HUES64 (cell line): Measurements from ENCODE around the gene ING2.
A peak's percentile ranks its signal among the peaks of the same experiment; 100 is the strongest.

ENCODE experiments used
- H3K27ac ChIP-seq: 2 replicates; pipeline ENCODE4 v1.7.0; 2013; ENCODE audit warnings: low read depth, low read length, inconsistent platforms
- H3K27me3 ChIP-seq: 2 replicates; pipeline ENCODE4 v1.6.1; 2013; ENCODE audit warnings: mild to moderate bottlenecking, low read length; ENCODE audit not compliant: insufficient read depth
- H3K36me3 ChIP-seq: 2 replicates; pipeline ENCODE4 v1.6.1; 2013; ENCODE audit warnings: mild to moderate bottlenecking, low read length; ENCODE audit not compliant: insufficient read depth
- H3K4me1 ChIP-seq: 2 replicates; pipeline ENCODE4 v1.6.1; 2013; ENCODE audit warnings: mild to moderate bottlenecking, low read length, moderate library complexity; ENCODE audit not compliant: insufficient read depth
- H3K4me3 ChIP-seq: 2 replicates; pipeline ENCODE4 v1.5.1; 2013; ENCODE audit warnings: mild to moderate bottlenecking, low read length, moderate library complexity
- H3K9ac ChIP-seq: 2 replicates; pipeline ENCODE4 v1.6.1; 2013; ENCODE audit warnings: mild to moderate bottlenecking, low read depth, low read length
- H3K9me3 ChIP-seq: 2 replicates; pipeline ENCODE4 v1.6.1; 2013; ENCODE audit warnings: low read depth, low read length; ENCODE audit not compliant: insufficient read depth
- WGBS: fragments of 150-250, 120-280 bp; methylation state at CpG from one replicate; pipeline ENCODE4 v1.1.7; 2013; ENCODE audit warnings: missing lambda C conversion rate; 5-methylcytosine and 5-hydroxymethylcytosine counted together

The ING2 gene

DNA sequence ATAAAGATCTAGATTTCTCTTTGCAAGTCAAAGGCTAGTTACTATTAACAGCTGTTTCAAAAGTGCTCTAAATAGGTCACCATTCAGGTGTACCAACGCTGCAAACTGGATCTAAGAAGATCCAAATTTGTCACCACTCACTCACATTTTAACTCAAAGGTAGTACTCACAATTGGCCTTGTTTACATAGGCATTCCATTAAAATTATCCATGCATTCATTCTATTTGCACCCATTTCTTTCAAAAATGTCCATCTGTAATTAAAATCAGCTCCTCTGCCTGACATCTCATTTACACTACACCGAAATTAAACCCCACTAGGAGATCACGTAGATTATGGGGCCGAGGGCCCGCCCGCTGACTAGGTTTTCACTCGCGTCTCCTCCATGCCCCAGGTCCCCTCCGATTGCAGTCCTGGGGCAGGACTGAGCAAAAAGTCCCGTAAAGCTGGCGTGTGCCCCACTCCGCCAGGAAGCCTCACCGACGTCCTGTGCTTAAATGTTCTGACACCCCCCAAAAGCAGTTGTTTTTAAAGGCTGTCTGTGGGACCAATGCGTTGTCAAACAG, 1.3 kb upstream of the ING2 start:
- Histone ChIP-seq H3K9me3 (no peaks in the 10 kb centered on the region), H3K4me1 (peaks cover 14% of the 10 kb centered on the region), H3K9ac (peak overlapping the region; percentile 94), H3K27me3 (no peaks in the 10 kb centered on the region), H3K27ac (peak overlapping the region; percentile 99), H3K4me3 (peak overlapping the region; percentile 86), H3K36me3 (no peaks in the 10 kb centered on the region)
- under 1% methylated on average over 15 of the region's 15 CpGs for WGBS

DNA sequence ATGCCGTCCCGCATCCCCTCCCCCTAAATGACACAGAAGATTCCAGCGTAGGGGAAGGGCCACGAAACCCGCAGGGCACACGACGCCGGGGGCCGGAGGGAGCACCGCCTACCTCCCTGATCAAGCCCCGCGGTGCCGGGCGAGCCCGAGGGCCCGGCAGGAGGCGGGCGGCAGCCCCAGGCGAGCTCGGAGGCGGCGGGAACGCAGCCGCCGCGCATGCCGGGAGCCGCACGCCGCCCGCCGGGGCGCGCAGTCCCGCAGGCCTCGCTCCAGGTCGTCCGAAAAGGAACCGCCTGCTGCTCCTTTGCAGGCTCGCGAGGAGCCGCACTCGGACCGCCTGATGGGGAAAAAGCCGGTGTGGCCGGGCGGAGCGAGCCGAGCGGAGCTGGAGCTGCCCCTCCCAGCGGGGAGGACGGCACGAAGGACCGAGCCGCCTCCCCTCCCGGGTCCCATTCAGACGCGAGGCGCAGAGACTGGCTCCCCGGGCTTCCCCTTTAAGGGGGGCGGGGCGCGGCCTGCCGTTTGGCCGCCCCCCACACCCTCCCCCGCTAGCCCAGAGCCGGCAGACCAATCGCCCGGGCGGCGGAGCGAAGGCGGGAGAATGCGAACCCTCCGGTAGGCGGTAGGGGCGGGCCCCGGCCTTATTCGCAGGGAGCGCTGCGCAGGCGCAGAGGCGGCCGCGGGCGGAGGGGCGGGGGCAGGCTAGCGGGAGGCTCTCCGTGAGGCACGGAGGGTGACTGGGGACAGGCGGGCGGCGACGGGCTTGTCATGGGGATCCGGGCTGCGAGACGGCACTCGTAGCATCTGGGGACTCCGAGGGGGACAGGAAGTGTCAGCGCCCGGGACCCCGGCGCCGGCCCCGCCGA, 561 bp upstream of the ING2 start:
- Histone ChIP-seq H3K27ac (peak overlapping the region; percentile 99), H3K36me3 (no peaks in the 10 kb centered on the region), H3K4me1 (peaks cover 14% of the 10 kb centered on the region), H3K27me3 (no peaks in the 10 kb centered on the region), H3K9ac (peak overlapping the region; percentile 94), H3K4me3 (peak overlapping the region; percentile 86), H3K9me3 (no peaks in the 10 kb centered on the region)
- WGBS = under 1% methylated on average over 106 of the region's 106 CpGs

DNA sequence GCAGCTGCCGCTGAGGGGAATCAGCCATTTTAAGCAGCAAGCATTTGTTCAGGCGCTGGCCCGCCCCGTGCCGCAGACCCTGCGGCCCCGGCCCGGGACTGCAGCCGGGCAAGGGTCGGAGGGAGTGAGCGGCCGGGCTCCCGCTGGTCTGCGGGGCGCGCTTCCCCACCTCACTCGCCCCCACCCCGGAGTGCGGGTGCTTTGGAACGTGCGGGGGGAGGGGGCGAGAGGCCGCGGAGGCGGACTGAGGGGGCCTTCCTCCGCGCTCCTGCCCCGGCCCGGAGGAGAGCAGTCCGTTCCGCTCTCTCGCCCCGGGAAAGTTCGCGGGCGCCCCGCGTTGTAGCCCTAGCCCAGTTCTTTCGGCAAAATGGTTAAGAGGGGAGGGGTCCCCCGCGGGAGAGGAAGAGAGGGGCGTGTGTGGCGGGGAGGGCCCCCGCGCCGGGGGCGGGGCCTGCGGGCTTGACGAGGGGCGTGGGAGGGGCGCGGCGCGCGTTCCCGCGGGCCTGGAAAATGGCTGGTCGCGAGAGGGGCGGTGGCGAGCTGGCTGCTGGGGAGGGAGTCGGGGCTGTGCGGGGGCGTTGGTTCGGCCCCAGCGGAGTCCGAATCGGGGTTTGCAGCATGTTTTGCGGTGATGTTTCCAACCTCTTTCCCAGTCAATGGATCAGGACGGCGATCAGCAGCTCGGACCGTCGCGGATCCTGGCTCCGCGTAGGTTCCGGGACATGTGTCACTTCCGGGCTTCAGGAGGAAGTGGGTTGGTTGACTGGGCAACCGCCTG, 942 bp downstream of the ING2 start:
- under 1% methylated on average over 80 of the region's 80 CpGs for WGBS
- Histone ChIP-seq H3K4me3 (peak overlapping the region; percentile 86), H3K36me3 (peaks cover 8% of the 10 kb centered on the region), H3K27me3 (no peaks in the 10 kb centered on the region), H3K9ac (peak overlapping the region; percentile 85), H3K27ac (peak overlapping the region; percentile 99), H3K4me1 (peaks cover 14% of the 10 kb centered on the region), H3K9me3 (no peaks in the 10 kb centered on the region)

DNA sequence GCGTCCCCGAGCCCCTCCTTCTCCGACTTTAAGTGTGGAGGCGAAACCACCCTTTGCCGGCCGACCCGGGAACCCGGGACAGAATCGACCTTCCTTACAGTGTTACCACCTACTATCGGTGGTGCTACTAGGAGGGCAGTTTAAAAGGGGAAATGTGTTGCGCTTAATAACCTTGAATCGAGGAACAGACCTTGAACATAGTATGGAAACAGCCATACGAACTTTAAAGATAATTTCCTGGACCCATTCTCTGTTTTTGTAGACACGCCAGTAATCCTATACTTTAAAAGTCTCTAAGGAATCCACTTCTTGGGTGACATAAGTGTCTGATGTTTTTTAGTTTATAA, 1.5 kb downstream of the ING2 start:
- peaks cover 14% of the 10 kb centered on the region for H3K4me1 ChIP-seq
- H3K27ac ChIP-seq = peak overlapping the region; percentile 99; the same call in 1 of the 2 replicates
- H3K27me3 ChIP-seq = no peaks in the 10 kb centered on the region
- H3K36me3 ChIP-seq = peaks cover 14% of the 10 kb centered on the region
- no peaks in the 10 kb centered on the region for H3K9me3 ChIP-seq
- 8% methylated on average over 10 of the region's 14 CpGs for WGBS
- H3K9ac ChIP-seq = peak overlapping the region; percentile 85; the same call in 1 of the 2 replicates
- peak overlapping the region; percentile 86 for H3K4me3 ChIP-seq

DNA sequence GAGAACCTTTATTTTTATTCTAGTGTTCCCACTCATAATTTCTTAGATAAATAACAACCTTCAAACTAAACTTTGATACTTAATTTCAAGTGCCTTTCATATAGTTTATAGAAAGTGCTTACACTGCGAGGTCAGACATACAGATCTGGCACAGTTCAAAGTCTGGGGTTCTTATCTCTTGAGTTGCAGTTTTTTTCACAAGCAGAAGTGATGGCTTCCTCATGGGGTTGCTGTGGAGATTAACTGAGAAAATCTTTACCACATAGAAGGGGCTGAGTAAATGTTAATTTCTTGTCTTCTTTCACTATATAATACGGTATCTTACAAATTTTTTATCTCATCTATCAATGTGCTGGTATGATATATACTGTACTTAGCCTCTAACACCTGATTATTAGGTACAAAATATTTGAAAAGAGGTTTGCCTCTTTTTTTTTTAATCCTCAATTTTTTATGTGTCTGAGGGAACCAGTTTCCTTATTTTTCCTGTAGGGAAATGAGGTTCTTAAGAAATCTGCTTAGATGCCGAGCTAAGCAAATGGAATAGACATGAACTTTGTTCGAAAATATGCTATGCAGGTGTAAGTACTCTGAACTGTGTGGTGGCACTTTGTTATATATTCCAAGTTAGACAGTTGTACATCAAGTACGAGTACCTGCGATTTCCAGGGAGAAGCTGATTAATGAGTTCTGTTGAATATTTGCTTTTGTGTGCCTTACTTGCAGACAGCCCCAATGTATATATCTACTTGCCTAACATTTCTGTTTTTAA, 3.3 kb downstream of the ING2 start:
- Histone ChIP-seq H3K4me3 (no peak overlapping the region), H3K9me3 (no peaks in the 10 kb centered on the region), H3K36me3 (peaks cover 28% of the 10 kb centered on the region), H3K9ac (no peak overlapping the region), H3K27me3 (no peaks in the 10 kb centered on the region), H3K27ac (no peak overlapping the region), H3K4me1 (peaks cover 3% of the 10 kb centered on the region; the same call in 1 of the 2 replicates)
- 94% methylated on average over 5 of the region's 6 CpGs for WGBS

DNA sequence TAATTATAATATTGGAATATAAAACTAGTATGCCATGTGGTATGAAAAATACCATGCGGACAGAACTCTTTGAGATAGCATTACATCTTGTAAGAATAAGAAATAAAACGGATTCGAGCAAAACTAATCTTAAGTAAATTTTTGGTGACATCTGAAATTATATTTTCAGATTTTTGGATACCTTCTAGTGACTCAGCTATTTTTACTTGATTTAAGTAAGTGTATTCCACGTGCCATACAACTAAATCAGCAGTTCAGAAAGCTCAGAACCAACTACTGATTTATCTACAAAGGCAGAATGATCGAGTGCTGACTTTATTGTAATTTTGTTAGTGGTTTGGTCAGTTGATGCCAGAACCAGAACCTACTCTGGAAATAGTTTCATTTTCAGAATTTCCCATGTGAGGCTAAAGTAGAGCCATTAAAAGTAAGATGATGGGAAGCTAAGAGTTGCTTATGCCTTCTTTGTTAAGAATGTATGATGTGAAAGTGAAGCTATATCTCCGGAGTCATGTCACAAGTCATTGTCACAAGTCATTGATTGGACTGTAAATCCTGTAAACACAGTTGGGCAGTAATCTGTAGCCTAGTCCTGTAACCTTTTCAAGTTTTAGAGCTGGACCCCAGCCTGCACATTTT, 4.0 kb downstream of the ING2 start:
- no peaks in the 10 kb centered on the region for H3K4me1 ChIP-seq
- H3K27me3 ChIP-seq = no peaks in the 10 kb centered on the region
- H3K27ac ChIP-seq = no peak overlapping the region
- no peaks in the 10 kb centered on the region for H3K9me3 ChIP-seq
- H3K4me3 ChIP-seq = no peak overlapping the region
- 99% methylated on average over 5 of the region's 6 CpGs for WGBS
- no peak overlapping the region for H3K9ac ChIP-seq
- H3K36me3 ChIP-seq = peaks cover 28% of the 10 kb centered on the region

DNA sequence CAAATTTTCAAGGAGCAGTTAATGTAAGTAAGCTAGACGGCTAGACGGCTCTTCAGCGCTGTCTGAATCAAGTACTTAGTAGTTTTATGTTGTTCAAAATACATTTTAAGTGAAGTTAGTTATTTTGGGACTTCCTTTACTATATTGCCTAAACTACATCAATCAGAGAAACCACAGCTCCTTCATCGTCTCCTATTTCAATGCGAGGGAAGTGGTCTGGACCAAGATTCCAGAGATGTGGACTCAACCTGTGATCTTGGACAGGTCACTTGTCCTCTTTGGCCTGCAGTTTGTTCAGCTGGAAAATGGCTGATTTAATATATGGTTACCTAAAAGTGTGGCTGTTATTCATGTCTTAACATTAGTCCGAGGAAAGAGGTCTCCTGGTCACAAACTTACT, 10.6 kb downstream of the ING2 start:
- 94% methylated on average over 6 of the region's 6 CpGs for WGBS
- Histone ChIP-seq H3K27ac (no peak overlapping the region), H3K4me1 (peaks cover 1% of the 10 kb centered on the region; the same call in 1 of the 2 replicates), H3K9ac (no peak overlapping the region), H3K36me3 (peaks cover 24% of the 10 kb centered on the region), H3K9me3 (no peaks in the 10 kb centered on the region), H3K27me3 (no peaks in the 10 kb centered on the region), H3K4me3 (no peak overlapping the region)

DNA sequence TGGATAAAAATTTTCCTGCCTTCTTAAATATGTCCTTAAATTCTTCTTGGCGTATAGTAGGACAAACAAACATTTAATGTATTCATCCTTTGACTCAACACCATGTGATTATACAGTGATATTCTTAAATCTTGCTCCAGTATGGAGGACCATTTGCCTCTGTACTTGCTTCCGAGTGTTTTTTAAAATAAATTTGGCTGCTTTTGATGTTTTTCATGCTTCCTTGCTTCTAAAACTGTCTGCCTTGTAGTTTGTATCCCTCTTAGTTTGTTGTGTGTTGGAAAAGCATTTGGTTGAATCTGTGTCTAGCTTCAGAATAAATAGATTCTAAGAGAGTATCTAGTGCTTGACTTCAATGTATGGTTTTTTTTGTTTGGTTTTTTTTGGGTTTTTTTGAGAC, 12.3 kb downstream of the ING2 start:
- H3K9me3 ChIP-seq = no peaks in the 10 kb centered on the region
- 97% methylated on average over 2 of the region's 2 CpGs for WGBS

DNA sequence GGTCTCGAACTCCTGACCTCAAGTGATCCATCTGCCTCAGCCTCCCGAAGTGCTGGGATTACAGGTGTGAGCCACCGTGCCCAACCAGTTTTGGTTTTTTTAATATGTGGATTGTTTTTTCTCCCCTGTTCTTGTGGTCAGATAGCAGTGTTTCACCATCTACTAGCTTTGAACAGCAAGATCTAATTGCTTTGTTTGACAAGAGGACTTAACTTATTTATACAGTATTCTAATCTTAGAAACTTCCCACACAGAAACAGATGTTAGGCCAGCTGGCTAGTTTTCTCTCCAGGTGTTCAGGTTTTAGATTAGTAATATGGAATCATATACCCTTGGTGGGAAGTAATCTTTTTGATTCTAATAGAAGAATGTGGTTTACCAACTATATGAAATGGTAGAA, 12.9 kb downstream of the ING2 start:
- 86% methylated on average over 3 of the region's 3 CpGs for WGBS
- H3K27me3 ChIP-seq = no peaks in the 10 kb centered on the region

More for the DNA sequence above, 12.3 kb downstream of the ING2 start:
- Histone ChIP-seq H3K4me3 (no peak overlapping the region), H3K4me1 (peaks cover 6% of the 10 kb centered on the region; the same call in 1 of the 2 replicates), H3K27me3 (no peaks in the 10 kb centered on the region), H3K27ac (no peak overlapping the region), H3K36me3 (peaks cover 6% of the 10 kb centered on the region; the same call in 1 of the 2 replicates), H3K9ac (no peak overlapping the region)

DNA sequence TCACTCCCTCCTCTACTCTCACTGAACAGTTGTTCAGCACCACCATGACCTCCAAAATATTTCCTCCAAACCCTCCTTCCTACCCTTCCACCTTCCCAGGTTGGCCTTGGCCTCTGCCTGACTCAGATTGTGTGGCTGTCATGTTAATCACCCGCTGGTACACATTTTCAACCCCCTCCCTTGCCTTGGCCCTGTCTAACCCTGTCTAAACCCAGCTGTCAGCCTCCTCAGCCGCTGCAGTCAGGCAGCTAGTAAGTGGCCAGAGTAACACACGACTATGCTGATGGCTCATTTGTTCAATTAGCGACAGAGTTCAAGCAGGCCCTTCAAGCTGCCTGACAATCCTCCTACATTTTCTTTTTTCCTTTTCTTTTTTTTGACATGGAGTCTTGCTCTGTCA, 18.0 kb downstream of the ING2 start:
- H3K27me3 ChIP-seq = no peaks in the 10 kb centered on the region
- H3K36me3 ChIP-seq = no peaks in the 10 kb centered on the region
- no peak overlapping the region for H3K27ac ChIP-seq
- no peaks in the 10 kb centered on the region for H3K9me3 ChIP-seq
- H3K9ac ChIP-seq = no peak overlapping the region
- H3K4me3 ChIP-seq = no peak overlapping the region
- 74% methylated on average over 4 of the region's 4 CpGs for WGBS
- H3K4me1 ChIP-seq = peaks cover 6% of the 10 kb centered on the region; the same call in 1 of the 2 replicates

More for the DNA sequence above, 12.9 kb downstream of the ING2 start:
- Histone ChIP-seq H3K9ac (no peak overlapping the region), H3K9me3 (no peaks in the 10 kb centered on the region), H3K27ac (no peak overlapping the region), H3K36me3 (peaks cover under 1% of the 10 kb centered on the region; the same call in 1 of the 2 replicates), H3K4me1 (peaks cover 6% of the 10 kb centered on the region; the same call in 1 of the 2 replicates), H3K4me3 (no peak overlapping the region)
